GM21825 (cell line): Measurements from ENCODE around the gene MRI1.
"Not testable (repeated sequence)": the region's sequence is repeated elsewhere in the genome, so short reads cannot be mapped to it uniquely, and the experiment has no call there.

Experiments
- ATAC-seq: cut with Tn5 transposase; IDR thresholded peaks from one replicate; pipeline ENCODE4 v1.9.1; 2021; ENCODE audit warnings: mild to moderate bottlenecking, moderate library complexity; ENCODE audit not compliant: unreplicated experiment

The MRI1 gene

DNA sequence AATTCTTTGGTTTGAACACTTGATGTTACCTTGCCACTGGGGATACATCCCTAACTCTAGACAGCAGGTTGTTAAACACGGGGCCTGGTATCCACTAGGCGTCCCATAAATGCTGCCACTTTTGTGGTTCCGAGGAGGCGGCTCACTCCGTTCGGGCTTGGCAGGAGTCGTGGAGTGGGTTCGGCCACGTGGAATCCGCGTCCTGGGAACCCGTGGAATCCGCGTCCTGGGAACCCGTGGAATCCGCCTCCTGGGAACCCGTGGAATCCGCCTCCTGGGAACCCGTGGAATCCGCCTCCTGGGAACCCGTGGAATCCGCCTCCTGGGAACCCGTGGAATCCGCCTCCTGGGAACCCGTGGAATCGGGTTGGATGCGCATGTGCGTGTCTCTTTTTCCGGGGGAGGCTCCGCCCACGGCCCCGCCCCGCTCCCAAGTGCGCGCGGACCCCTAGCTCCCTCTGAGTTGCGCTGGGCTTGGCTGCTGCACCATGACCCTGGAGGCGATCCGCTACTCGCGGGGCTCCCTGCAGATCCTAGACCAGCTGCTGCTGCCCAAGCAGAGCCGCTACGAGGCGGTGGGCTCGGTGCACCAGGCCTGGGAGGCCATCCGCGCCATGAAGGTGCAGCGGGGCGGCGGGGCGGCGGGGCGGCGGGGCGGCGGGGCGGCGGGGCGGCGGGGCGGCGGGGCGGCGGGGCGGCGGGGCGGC, at the start of gene MRI1:
Gene MRI1 (plus strand): TSS at position 422 of the 707 bp plus-strand sequence. CDS start 67 bp downstream, at position 489.
- ATAC-seq, result no peak

DNA sequence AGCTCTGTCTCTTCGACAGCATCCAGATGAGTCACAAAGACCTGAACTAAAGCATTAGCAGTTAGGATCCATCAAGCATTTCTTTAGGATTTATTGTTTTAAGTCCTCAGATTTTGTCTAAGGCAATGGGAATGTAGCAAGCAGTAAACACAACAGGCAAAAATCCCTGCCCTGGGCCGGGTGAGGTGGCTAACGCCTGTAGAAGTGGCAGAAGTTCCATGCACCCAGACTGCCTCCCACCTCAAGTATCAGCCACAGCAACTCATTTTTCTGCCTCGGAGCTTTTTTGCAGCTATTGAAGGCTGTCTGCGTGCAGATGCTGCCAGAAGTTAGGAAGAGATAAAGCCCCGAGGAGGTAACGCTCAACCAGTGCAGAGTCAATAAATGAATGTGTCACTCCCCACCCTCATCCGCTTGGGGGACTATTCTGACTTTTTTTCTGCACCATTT, 47.1 kb upstream of the MRI1 start:
- no peak for ATAC-seq

DNA sequence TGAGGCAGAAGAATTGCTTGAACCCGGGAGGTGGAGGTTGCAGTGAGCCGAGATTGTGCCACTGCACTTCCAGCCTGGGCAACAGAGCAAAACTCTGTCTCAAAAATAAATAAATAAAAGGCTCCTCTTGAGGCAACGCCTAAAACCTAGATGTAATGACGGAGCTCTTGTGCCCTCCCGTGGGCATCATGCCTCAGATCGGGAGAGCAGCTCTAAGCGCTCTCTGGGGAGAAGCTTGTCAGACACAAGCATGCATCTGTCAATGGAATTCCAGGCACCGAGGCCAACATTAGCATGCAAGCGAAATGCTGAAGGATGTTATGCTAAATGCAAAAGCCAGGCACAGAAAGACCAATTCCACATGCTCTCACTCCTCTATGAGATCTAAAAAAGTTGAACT, 45.6 kb upstream of the MRI1 start:
- ATAC-seq, result no peak

DNA sequence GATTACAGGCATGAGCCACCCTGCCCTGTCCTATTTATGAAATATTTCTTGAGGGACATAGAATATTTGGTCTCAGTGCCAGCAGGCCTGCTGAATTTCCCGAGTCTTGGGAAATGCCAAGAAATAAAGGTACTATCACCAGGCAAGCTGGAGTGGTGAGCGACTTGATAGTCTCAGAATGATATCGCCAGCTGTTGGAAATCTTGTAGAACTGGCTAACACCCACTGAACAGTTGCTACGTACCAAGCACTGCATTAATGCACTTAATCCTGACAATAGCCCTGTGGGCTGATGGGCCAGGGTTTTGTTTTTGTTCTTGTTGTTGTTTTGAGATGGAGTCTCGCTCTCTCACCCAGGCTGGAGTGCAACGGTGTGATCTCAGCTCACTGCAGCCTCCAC, 42.2 kb upstream of the MRI1 start:
- no peak for ATAC-seq

DNA sequence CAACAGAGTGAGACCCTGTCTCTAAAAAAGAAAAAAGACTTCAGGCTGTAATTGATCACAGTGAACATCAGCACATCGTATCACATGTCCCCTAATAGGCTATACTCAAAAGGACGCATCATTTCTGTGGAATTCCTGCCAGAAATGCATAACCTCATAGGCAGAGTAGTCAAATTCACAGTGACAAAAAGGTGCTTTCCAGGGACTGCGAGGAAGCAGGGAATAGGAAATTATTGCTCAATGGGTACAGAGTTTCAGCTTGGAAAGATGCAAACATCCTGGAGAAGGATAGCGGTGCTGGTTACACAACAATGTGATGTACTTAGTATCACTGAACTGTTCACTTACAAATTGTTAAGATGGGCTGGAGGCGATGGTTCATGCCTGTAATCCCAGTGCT, 41.1 kb upstream of the MRI1 start:
- ATAC-seq, result no peak

DNA sequence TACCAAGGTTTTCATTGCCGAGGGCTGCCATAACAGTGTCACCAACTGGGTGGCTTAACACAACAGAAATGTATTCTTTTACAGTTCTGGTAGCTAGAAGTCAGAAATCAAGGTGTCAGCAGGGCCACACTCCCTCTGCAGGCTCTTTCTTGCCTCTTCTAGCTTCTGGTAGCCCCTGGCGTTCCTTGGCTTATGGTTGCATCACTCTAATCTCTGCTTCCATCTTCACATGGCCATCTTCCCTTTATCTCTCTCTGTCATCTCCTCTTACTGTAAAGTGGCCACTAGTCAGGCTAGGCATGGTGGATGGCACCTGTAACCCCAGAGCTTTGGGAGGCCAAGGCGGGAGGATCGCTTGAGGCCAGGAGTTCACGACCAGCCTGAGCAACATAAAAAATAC, 38.0 kb upstream of the MRI1 start:
- ATAC-seq, result no peak

DNA sequence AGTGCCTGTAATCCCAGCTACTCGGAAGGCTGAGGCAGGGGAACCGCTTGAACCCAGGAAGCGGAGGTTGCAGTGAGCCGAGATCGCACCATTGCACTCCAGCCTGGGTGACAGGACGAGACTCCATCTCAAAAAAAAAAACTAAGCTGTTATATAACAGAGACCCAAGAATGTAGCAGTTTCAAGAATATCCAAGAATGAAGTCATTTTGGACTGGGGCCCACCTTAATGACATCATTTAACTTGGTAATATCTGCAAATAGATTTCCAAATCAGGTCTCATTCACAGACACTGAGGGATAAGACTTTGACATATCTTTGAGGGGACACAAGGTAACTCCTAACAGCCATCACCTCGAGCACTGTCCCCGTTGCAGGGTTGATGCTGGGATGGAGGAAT, 36.5 kb upstream of the MRI1 start:
- no peak for ATAC-seq

DNA sequence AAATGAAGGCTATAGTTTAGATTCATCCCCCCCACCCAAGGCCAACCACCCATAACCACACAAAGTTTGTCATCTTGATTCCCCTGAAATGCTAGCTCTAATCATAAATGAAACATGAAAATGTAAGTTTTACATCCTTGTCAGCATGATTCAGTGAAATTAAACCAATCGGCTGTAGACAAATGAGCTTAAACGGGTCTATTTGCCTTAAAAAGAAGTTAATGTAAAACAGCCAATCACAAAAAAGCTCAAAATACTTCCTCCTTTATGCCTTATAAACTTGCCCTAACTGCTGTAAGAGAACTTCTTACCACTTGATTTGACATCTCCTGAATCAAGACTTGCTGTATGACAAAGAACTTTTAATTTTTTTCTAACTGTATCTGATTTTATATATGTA, 34.5 kb upstream of the MRI1 start:
- ATAC-seq, result no peak

DNA sequence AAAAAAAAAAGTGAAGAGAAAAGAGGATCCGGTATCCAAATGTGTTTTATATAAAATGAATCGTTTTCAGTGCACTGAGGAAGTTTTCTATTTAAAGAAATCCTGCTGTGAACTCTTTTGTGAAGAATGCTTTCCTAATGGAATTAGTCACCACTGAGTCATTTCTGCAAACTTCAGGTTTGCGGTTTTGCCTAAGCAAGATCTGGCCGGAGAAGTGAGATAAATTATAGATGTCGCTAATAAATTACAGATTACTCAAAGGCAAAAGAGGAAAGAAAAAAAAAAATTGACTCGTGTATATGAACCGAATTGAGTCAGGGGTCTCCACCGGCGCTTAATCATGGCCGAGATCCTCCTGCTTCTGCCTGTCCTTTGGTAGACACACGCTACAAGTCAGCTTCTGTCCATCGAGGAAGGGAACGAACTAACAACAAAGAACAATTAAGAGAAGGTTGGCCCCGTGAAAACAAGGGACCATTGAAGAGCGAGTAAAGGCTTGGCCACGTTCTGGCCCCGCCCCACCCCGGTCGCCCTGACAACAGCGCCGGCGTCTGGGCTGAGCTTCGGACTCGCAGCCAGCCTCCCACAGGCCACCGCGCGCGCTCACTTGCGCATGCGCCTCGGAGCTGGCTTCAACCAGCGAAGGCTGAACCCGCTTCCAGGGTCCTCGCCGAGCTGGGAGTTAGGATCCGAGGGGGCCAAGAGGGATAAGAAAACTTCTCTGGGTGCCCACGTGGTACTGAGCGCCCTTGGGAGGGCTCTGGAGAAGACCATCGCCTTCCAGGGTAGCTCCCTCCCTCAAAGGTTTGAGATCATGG, 33.0 kb upstream of the MRI1 start:
- peak; percentile 94 for ATAC-seq

DNA sequence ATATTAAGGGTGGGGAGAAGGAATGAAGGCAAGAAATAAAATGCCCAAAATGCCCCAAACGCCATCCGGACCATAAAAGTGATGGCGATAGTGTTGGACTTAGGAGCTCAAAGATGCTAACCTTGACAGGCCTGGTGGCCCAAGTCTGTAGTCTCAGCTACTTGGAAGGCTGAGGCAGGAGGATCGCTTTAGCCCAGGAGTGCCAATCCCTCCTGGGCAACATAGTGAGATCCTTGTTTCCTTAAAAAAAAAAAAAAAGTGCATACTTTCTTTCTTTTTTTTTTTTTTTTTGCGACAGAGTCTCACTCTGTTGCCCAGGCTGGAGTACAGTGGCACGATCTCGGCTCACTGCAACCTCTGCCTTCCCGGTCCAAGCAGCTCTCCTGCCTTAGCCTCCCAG, 32.0 kb upstream of the MRI1 start:
- ATAC-seq, result no peak

DNA sequence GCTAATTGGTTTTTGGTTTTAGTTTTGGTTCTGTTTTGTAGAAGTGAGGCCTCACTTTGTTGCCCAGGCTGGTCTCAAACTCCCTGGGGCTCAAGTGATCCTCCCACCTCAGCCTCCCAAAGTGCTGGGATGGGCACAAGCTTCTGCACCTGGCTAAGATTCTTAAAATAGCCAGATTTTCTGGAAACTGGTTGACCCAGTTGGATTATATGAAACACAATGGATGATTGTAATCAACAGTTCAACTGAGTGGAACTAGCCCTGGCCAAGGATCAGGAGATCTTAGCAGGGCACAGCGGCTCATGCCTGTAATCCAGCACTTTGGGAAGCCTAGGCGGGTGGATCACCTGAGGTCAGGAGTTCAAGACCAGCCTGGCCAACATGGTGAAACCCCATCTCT, 29.6 kb upstream of the MRI1 start:
- no peak for ATAC-seq

DNA sequence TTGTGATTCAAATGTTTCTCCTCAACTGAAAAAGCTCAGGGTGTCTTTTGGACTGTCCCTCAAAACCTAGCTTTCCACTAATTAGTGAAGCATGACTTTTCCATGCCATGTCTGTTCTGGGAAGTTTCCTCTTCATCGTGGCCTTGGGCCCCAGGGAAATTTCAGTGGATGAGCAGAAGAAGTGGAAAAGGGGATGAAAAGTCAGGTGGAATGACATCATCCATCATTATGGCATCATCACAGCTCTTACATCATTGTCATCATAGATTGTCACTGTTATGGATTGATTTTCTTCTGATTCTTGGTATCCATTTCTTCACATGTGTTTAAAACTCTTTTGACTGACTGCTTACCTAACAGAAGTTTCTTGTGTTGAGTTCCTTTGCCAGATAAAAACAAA, 26.2 kb upstream of the MRI1 start:
- no peak for ATAC-seq

DNA sequence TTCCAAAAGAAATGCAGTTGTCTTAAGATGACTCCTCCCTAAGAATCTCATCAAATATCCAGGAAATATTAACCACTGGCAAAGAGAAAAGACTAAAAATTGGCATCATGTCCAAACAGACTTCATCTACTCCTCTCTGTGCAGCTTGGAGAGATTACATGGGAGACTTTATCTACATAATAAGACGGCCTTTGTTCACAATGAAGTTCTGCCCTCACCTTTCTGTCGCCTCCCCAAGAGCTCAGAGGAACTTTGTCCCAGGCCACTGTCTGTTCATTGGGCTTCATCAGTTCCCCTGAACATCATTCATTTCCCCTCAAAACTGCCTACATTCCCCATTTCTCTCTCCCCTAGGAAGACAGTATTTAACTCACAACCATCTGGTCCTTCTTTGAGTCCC, 22.4 kb upstream of the MRI1 start:
- no peak for ATAC-seq

DNA sequence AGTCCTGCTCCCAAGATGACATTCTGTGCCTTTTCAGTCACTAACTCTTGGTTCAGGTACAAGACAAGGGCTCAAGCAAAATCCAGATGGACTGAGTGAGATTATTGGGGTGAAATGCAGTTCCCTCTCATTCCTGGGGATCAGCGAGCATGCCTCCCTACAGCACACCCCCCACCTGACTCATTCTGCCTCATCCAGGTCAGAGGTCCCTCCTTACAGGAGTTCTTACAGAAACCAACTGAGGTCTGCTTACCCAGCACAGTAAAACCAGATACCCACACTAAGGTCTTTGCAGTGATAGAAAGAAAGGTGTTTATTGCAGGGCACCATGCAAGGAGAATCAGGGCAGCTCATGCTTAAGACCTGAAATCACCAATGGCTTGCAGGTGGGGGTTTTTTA, 21.6 kb upstream of the MRI1 start:
- ATAC-seq, result no peak

DNA sequence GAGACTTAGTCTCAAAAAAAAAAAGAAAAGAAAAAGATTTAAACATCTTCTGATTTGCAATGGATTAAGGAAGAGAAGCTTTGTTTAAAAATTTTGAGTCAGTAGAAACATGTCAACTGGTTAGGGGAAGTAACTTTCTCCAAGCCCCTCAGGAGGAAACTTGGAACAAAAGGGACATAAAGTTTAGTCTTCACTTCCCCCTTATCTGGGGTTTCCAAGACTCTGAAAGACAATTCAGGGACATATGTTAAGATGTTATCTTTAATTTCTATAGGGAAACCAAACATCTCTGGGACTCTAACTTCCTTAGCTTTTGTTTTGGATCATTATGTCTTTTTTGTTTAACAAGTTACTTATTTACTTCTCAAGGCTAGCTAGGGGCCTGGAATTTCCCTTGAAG, 20.1 kb upstream of the MRI1 start:
- no peak for ATAC-seq

DNA sequence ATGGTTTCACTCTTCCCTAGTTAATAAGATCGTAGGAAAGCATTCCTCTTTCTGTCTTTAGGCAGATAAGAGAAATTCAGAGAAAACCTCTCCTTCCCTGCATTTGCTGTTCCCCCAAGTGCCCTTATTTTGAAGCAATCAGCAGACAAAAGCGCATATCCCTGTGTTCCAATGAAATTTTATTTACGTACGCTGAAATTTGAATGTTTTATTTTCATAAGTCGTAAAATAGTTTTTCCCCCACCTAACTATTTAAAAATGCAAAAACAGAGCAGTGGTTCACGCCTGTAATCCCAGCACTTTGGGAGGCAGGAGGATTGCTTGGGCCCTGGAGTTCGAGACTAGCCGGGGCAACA, 17.2 kb upstream of the MRI1 start:
- no peak for ATAC-seq

DNA sequence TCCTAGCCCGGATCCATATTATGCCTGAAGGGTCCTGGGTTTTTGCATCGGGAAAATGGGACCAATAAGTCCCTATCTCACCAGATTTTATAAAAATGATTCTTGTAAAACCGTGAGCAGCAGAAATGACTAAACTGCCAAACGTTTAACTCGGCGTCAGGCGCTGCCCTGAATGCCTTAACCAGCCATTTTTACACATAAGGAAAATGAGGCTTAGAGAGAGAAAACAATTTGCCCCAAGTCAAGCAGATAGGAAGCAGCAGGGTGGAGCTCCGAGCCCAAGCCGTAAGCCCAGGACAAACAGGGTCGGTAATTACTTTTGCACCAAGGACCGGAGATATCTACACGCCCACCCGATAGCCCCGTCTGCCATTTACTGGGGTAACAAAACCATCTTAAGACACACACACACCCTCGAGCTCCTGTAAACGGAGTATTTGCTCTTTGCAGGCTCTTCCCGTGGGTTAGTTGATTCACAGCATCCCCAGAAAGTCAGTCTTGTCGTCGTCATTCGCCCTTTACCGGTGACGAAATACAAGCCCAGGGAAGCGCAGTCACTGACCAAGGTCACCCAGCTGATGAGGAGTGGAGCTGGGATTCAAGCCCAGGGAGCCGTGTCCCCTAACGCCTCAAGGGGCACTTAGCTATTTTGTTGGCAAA, 16.0 kb upstream of the MRI1 start:
- ATAC-seq, result no peak

DNA sequence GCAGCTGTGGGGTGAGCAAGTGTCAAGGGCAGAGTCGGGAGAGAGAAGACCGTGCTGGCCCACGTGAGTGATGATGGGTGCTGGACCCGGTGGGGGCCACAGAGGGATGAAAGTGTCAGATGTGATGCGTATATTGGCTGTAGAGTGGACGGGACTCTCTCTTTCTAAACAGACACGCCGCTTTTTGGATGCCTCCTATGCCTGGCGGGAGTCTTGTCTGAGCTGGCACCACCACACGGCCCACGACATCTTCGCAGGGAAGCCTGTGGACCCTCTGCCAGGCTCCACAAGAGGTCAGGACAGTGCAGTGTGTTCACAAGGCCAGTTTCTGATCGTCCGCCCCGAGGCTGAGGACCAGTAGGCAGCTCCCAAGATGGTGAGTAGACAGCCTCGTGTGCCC, 12.9 kb upstream of the MRI1 start:
- ATAC-seq, result no peak

DNA sequence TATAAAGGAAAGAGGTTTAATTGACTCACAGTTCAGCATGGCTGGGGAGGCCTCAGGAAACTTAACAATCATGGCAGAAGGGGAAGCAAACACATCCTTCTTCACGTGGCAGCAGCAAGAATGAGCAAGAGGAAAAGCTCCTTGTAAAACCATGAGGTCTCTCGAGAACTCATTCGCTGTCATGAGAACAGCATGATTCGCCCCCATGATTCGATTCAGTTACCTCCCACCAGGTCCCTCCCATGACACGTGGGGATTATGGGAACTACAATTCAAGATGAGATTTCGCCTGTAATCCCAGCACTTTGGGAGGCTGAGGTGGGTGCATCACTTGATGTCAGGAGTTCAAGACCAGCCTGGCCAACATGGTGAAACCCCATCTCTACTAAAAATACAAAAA, 10.7 kb upstream of the MRI1 start:
- not testable (repeated sequence) for ATAC-seq

DNA sequence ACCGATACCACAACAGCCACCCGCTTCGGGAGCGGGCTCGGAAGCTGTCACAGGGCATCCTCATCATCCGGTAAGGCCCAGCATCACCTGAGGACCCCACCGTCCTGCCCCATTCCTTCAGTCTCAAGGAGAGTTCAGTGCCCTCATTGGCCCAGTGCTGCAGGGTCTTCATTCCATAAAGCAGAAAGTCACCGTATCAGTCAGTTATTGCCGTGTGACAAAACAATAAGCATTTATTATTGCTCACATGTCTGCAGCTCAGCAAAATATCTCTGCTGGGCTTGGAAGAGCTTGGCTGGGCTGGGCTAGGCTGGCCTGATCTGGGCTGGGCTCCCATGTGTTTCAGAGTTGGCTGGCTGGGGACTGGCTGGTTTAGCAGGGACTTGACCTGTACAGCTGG, 8.1 kb upstream of the MRI1 start:
- ATAC-seq, result no peak

DNA sequence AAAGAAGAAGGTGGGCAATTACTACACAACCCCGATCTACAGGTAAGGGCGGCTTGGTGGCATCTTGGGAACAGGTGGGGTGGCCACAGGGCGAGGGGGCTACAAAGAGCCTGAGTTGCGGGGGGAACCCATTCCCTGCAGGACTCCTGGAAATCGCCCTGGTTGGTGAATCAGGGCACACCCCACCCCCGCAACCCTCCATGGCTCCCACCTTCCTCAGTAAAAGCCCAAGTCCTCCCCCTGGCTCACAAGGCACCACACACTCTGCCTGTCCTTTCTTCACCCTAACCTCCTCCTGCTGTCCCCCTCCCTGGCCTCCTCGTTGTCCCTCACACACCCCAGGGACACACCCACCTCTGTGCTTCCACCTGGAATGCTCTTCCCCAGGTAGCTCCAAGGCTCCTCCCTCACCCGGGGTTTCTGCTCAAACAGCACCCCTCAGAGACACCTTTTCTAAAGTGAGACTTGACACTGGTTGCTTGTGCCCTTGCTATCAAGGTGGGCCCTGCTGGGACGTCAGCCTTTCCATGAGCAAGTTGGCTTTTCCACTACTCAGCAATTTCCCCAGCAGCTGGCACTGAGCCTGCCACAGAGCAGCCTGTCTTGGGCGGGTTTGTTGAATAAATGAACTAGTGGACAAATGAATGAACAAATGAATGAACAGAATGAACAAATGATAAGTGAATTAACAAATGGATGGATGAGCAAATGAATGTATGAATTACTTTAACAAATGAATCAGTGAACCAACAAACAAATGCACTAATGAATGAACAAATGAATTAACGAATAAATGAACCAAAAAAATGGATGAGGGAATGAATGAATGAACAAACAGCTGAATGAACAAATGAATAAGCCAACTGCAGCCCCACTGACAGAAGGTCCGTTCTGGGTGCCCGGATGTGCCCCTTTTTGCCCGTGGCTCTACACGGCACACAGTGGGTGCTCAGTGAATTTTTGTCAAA, 6.2 kb upstream of the MRI1 start:
- no peak for ATAC-seq
